HG02798 (cell line): ENCODE measurements around the gene ALDH3A2.
"Not testable (repeated sequence)": the region's sequence is repeated elsewhere in the genome, so short reads cannot be mapped to it uniquely, and the experiment has no call there.

Experiments
- ATAC-seq: cut with Tn5 transposase; IDR thresholded peaks from one replicate; pipeline ENCODE4 v1.9.1; 2021; ENCODE audit warnings: mild to moderate bottlenecking; ENCODE audit not compliant: unreplicated experiment, poor library complexity

Gene ALDH3A2

DNA sequence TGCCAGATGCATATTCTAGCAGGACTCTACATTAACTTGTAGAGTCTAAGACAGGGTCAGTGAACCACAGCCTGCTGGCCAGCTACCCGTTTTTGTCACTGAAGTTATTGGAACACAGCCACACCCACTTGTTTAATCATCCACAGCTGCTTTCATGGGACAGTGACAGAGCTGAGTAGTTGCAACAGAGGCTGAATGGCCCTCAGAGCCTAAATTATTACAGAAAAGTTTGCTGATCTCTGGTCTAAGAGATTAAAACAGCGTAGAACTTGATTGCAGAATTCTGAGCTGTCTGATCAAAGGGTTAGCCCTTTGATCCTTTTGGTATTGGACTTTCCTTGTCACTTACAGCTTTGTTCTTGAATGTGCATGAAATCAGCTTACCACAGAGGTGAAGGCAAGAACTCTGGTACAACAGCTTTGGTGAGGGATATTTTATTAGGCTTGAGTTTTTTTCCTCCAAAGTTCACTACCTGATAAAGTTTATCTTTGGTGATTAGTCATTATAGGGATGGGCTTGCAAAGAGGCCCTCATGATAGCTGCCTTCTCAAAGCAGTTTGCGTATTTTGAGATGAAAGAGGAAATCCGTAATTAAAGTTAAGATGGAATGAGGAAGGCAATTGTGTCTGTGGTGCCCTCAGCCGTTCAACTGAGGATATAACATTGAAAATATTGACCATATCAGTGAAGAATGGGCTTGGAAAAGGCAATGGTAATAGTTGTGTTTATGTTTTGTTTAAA, 23.6 kb downstream of the ALDH3A2 start:
- ATAC-seq = no peak

DNA sequence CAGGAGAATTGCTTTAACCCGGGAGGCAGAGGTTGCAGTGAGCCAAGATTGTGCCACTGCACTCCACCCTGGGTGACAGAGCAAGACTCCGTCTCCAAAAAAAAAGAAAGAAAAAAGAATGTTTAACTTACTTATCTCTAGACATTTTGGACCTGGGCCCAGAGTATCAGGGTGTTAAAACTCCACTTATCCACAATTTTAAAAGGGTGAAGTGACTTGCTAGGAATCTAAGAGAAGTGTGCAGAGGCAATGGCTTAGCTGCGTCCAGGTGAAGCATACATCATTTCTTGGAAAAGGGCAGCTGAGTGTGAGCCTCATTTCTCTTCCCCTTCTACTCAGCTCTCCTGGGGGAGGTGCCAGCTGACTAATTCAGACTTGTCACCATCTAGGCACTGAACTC, 25.1 kb downstream of the ALDH3A2 start:
- ATAC-seq = no peak

DNA sequence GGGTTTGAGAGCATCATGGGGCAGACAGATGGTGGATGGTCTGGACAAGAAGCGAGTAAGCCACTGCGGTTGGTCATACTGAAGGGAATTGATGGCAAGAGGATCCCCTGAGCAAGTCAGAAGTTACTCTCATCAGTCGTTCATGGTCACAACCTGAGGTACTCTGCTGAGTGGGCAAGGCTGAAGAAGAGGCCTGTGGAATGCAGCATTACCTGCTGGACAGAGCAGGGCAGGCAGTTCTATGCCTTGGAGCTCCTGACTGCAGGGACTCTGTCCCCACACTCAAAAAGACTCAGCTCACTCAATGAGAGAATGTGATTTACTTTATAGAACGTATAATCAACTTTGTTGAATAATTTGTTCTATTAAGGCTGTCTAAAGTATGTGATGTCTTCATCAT, 28.3 kb downstream of the ALDH3A2 start:
- ATAC-seq = no peak

DNA sequence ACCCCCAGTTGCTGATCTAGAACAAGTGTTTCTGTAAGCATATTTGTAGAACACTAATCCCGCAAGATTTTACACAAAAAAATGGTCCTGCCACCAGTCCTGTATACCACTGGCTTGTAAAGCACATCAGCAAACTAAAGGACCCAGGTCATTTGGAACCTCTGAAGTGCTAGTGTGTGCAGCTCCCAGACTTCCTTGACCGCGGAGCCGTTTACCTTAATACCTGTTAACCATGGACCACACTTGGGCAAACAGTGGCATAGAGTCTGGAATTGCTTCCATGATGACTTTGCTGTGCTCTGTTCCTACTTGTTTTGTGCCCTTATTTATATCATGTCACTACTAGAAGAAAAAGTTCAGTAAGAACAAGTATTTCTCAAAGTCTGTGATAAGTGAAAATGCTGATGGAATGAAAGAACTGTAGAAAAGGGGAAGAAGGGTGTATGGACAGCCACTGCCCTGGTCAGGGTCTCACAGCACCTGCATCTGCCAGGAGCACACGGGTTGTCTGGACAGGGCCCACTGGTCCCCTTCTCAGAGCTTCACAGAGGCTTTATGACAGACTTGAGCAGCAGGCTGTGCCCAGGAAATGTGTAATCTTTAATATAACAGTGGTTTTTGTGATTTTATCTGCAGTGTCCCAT, 29.3 kb downstream of the ALDH3A2 start:
- no peak for ATAC-seq

DNA sequence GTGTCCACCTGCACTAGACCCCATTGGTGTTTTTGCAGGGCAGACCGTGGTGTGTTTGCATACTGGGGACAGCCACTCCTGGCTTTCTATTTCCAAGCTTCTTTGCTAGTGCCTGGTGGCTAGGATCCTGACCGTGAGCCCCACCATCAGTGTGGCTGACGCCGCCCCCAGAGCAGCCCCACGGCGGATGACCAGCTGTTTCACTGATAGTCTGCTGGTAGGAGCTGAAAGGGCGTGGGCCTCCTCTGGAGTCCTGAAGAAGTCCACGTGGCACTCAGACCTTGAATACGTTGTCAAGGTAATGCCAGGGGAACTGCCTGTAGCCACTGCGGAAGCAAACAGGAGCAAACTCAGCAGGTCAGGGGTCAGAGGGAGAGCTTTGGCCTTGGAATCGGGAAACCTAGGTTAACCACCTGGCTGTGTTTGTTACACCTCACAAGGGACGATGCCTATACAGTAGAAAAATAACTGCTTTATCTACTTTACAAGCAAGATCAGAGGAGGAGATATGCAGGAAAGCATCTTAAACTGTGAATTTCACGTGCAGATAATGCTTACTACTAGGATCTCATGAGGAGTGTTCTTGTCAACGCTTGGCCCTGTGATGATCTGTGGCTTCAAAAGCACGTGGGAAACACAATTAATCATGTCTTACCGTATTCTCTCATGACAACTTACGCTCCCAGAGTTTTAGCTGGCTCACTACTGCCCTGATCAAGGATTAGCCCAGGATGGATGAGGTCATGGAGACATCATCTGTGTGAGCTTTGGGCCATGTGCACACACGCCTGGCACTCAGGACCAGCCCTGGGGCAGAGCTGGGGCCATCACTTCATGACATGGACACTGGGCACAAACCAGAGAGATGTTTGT, 30.3 kb downstream of the ALDH3A2 start:
- no peak for ATAC-seq

DNA sequence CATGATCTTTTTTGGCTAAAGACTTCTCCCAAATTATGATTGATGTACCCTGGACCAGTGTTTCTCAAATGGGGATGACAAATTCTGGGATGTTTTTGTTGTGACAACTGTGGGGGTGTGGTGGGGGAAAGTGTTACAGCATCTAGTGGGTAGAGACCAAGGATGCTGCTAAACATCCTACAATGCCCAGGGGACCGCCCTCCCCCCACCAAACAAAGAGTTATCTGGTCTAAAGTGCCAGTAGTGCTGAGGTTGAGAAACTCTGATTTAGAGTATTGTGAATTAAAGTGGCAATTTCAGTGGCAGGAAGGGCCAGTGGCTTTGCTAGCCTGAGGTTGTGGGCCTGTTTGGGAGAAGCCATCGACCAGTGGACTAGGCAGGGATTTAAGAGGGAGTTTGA, 34.6 kb downstream of the ALDH3A2 start:
- no peak for ATAC-seq

DNA sequence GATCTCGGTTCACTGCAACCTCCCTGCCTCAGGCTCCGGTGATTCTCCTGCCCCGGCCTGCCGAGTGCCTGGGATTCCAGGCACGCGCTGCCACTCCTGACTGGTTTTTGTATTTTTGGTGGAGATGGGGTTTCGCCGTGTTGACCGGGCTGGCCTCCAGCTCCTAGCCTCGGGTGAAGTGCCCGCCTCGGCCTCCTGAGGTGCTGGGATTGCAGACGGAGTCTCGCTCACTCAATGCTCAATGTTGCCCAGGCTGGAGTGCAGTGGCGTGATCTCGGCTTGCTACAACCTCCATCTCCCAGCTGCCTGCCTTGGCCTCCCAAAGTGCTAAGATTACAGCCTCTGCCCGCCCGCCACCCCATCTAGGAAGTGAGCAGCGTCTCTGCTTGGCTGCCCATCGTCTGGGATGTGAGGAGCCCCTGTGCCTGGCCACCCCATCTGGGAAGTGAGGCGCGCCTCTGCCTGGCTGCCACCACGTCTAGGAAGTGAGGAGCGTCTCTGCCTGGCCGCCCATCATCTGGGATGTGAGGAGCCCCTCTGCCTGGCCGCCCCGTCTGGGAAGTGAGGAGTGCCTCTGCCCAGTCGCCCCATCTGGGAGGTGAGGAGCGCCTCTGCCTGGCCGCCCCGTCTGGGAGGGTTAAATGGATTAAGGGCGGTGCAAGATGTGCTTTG, 36.5 kb downstream of the ALDH3A2 start:
- ATAC-seq = not testable (repeated sequence)

DNA sequence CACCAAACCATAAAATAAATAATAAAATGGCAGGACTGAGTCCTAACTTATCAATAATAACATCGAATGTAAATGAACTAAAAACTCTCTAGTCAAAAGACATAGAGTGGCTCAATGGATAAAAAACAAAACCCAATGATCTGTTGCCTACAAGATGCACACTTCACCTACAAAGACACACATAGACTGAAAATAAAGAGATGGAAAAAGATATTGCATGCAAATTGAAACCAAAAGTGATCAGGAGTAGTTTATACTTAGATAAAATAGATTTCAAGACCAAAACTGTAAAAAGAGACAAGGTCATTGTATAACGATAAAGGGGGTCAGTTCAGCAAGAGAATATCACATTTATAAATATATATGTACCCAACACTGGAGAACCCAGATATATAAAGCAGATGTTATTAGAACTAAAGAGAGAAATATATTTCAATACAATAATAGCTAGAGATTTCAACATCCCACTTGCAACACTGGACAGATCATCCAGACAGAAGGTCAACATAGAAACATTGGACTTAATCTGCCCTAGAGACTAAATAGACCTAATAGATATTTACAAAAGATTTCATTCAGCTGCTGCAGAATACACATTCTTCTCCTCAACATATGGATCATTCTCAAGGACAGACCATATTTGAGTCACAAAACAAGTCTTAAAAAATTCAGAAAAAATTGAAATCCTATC, 38.0 kb downstream of the ALDH3A2 start:
- ATAC-seq = no peak

DNA sequence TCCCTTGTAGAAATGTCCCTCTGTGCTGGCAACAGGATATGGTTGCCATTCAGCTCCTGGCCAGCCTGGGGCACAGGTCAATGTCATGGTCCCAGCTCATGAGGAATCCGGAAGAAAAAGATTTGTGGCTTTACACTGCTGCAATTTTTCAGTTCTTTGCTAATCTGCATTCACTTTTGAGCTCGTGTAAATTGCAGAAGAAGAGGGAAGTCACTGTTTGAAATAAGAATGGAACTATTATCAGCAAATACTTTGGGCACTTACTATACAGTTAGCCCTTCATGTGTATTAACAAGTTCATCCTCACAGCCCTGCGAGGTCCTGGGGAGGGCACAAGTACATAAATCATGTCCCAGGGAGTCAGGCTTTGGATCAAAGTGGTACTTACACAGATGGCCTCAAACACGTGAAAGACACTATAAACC, 53.7 kb downstream of the ALDH3A2 start:
- no peak for ATAC-seq

DNA sequence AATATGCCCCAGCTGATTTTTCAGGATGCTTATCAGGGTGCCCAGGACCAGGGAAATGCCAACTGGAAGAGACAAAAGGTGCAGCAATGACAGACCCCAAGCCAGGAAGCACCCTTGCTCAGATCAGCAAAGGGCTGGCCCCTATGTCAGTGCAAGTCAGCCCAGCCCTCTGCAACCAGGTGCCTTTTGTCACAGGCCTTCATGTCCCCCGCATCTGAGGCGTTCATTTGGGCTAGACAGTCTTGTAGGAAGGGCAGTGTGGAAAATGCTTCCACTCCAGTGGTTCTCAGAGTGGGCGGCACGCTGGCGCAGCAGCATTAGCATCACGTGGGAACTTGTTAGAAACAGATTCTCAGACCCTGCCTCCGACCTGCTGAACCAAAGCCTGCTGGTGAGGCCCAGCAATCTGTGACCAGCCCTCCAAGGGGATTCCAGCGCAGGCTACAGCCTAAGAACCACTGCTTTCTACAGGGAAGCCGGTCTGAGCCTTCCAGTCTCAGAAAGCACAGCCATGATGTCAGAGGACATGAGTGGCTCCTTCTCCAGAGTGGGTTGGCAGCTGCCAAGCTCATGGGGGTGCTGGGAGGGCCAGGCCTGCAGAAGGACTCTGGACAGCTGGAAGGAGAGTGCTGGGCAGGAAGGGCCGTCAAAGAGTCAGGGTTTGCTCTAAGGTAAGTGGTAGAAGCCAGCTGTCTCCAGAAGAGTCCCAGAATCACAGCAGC, 54.7 kb downstream of the ALDH3A2 start:
- ATAC-seq = no peak

DNA sequence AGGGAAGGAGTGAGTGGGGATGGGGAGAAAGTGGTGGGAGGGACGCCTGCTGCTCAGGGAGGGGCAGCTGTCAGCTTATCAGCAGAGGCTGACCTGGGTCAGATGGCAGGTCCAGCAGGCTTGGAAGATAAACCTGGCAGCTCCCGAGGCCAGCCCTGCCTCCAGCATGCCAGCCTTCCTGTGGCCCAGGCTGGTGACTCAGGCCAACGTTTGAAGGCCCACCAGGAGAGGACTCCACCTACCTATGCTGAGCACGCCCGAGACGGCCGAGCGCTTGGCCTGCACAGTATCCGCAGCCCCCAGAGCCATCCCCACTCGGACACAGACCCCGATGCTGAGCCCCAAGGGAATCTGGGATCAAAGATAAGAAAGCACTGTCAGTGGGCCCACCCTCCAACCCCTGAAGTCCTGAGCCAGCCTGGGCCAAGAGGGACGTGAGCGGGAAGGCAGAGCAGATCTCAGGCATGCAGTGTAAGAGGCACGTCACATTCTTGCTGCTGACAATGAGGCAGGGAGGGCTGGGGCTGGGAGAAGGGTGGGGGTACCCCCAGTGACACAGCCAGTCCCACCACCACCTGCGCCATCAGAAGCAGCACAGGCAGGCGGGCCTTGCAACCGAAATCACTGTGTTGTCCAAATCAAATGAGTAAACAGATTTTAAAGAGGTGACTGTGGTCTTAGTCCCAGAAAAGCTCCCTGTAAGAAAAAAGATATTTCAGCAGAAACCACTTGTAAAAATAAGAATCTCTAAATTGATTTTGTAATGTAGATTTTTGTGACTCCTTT, 55.5 kb downstream of the ALDH3A2 start:
- no peak for ATAC-seq

DNA sequence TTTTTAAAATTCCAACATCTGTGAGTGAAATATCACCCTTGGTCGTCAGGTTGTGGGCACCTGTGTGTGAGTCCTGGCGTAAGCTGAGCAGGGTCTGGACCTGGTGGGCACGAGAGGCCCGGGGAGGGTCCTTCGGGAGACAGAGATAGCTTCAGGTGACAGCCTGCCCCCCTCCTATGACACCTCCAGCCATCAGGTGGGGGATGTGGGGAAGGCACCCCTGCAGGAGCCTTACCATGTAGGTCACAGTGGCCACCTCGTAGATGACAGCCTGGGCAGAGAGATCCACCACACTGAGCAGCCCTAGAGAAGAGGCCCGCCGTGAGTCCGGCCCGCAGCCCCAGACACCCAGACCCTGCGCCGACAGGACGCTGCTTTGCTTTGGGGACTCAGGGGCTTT, 56.6 kb downstream of the ALDH3A2 start:
- ATAC-seq = no peak

DNA sequence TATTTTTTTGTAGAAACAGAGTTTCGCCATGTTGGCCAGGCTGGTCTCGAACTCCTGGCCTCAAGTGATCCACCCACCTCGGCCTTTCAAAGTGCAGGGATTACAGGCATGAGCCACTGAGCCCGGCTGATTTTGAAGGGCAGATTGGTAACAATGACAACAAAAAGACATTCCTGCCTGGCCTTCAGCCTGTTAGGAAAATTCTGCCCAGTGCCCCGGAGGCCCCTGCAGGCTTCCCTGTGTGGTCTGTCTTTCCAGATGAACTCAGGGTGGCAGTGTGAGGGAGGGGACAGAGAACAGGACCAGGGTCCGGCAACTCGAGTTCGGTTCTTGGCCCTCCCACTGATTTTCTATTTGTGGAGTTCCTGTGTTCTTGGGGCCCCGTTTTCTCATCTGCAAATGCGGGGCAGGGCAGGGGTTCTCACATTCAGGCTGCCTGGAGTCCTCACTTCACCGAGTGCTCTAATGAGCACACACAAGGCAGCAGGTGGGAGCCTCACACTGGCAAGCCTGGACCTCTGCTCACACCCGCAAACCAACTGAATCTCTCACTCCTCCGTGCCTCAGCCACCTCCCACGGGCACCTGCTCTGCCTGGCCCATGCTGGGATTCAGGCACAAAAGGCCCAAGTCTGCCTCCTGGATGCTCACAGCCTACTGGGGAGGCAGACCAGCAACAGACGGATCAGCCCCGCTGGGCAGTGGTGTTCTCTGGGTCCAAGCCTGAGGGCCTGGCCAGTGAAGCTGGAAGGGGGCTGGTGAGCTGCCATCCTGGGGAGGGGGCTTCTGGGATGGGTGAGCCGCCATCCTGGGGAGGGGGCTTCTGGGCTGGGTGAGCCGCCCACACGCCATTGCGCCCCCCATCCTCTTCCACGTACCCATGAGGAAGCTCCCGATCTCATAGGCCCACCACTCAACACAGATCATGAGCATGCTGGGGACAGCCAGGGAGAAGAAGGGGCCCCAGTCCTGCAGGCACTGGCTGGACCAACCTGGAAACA, 57.5 kb downstream of the ALDH3A2 start:
- ATAC-seq = no peak

DNA sequence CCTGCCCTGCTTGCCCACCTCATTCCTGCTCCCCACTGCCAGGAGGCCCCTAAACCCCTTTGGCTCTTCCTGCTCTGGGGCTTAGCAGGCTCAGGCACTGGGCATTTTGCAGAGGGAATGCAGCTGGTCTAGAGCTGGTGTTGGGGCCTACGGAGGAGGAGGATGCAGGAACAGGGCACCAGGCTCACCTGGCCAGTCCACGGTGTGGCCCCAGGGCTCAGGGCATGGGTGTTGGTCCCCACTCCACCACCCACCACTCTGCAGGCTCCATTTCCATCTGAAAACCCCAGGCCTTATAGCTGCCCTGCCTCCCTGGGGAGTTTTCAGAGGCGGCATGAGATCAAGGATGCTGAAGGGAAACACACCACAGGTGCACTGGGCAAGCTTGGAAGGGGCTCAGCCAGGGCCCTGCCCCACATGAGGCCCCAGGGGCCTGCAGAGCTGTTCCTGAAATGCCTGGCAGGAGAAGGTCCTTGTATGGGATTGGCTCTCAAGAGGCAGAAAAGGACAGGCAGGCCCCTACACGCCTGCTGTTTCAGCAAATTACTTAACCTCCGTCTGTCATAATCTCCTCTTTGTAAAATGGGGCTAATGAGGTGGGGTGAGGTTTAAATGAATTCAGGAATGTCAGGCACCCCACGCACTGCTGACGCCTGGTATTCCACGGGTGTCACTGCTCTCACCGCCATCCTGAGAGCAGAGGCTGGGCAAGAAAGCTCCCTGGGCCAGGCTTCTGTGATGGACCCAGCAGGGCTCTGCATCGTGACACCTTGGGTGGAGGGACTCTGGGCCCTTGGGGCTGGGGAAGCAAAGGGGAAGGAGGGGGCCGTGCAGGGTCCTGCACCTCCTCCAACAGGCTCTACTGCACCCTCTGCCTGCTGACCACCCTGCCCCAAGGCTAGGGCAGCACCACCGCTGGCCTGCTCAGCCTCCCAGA, 58.5 kb downstream of the ALDH3A2 start:
- no peak for ATAC-seq

DNA sequence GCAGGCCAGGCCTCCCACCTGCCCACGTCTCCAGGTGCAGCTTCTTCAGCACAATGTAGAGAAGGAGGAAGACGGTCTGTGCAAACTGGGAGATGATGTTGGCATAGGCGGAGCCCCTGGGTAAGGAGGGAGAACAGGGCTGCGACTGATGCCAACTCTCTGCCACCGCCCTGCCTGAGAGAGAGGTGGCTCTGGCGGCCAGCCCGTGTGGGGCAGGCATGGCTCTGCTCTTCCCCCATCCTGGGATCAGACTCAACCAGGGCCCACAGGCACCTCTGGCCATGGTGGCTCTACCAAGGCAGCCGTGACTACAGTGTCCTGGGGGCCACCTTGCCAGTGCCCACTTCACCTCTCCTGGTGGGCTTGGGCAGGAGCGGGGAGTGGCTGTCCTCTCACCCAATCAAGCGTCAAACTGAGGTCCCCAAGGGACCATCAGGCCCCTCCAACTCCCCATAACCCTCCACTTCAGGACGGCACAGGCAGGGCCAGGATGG, 59.2 kb downstream of the ALDH3A2 start:
- no peak for ATAC-seq
